GM19324 (cell line): ENCODE data around the gene UBR7.
"Not testable (repeated sequence)": the region's sequence is repeated elsewhere in the genome, so short reads cannot be mapped to it uniquely, and the experiment has no call there.

Experiments used
- ATAC-seq: cut with Tn5 transposase; IDR thresholded peaks from one replicate; pipeline ENCODE4 v1.9.1; 2021; ENCODE audit warnings: mild to moderate bottlenecking, moderate library complexity; ENCODE audit not compliant: unreplicated experiment, low FRiP score

The UBR7 gene

DNA sequence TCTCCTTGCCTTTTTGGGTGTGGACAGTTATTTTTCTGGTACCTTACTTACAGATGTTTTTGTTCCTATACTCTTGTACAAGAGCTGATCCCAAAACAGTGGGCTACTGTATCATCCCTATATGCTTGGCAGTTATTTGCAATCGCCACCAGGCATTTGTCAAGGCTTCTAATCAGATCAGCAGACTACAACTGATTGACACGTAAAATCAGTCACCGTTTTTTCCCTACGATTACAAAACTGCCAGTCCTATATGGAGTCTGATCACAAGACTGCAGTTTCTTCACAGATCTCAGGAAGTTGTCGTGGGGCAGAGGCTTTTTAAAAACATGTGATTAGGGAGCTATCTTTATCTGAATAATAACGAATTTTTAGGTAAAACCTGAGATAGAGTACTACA is 20.6 kb upstream of the UBR7 start:
- ATAC-seq = no peak

DNA sequence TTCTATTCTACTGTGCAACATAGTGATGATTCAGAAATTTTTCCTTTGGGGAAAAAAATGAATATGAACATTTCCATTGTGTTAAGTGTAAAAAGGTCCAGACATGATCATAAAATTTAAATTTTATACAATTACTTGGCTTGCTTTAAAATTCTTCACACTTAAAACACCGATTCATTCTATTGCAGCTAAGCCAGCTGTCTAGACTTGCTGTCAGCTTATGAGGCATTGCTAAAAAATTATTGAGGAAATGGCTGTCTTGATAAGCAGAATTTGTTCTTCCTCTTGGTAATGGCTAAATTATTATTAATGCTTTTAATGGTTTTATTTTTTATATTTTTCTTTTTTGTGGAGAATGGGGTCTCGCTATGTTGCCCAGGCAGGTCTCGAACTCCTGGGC is 20.1 kb upstream of the UBR7 start:
- no peak for ATAC-seq

DNA sequence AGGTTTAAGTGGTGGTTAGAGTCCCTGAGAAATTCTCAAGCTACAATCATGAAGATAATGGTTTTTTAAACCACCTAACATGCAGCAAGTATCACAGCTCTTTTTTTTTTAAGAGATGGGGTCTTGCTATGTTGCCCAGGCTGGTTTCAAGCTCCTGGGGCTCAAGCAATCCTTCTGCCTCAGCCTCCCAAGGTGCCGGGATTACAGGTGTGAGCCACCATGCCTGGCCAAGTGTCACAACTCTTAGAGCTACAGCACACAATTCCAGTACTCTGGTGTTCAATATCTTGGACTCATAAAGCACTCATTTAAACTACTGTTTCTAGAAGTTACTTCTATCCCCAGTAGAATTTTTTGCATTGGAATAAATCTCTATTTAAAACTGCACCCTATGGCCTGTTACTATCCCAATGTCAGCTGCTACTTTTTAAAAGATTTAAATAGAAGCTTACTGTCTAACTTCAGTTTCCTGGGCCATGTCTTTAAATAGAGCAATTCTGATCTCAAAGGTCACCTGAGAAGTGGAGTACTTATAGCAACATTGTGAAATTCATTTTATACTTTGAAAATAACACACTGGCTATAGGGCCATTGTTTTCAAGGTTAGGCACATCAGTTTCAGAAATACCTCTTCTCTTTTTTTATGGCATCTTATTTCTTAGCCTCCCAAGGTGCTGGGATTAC is 11.6 kb upstream of the UBR7 start:
- no peak for ATAC-seq

DNA sequence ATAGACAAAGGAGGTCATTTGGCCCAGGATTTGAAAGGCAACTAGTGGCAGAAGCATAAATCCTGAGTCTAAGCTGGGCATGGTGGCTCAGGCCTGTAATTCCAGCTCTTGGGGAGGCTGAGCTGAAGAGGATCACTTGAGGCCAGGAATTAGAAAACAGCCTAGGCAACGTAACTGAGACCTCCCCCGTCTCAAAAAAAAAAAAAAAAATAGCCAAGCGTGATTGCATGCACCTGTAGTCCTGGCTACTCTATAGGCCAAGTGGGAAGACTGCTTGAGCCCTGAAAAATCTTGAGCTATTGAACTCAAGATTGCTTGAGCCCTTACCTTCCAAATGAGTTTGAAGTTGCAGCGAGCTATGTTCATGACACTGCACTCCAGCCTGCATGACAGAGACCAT is 8.0 kb upstream of the UBR7 start:
- no peak for ATAC-seq

DNA sequence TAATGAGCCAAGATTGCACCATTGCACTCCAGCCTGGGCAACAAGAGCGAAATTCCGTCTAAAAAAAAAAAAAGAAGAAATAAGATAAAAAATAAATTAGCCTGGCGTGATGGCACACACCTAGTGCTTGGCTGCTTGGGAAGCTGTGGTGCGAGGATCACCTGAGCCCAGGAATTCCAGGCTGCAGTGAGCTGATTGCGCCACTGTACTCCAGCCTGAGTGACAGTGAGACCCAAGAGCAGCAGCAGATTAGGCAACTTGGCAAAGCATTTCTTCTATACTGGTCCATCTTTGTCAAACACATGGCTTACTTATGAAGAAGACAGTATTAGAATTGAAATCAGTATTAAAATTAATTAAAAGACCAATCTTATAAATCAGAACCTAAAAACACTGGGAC is 6.5 kb upstream of the UBR7 start:
- no peak for ATAC-seq

DNA sequence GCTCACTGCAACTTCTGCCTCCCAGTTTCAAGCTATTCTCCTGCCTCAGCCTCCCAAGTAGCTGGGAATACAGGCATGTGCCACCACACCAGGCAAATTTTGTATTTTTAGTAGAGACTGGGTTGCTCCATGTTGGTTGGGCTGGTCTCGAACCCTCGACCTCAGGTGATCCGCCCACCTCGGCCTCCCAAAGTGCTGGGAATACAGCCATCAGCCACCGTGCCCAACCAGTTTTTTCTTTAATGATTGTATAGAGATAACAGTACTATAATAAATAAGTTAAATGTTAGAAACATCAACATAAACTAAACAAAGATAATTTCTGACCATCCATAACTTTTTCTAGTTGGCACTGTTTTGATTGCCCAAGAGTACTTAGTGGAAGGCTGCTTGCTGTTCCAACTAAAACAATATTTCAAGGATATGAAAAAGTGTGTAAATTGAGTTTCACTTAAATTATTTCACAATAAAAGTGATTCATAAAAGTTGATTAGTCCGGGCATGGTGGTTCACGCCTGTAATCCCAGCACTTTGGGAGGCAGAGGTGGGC is 5.8 kb upstream of the UBR7 start:
- no peak for ATAC-seq

DNA sequence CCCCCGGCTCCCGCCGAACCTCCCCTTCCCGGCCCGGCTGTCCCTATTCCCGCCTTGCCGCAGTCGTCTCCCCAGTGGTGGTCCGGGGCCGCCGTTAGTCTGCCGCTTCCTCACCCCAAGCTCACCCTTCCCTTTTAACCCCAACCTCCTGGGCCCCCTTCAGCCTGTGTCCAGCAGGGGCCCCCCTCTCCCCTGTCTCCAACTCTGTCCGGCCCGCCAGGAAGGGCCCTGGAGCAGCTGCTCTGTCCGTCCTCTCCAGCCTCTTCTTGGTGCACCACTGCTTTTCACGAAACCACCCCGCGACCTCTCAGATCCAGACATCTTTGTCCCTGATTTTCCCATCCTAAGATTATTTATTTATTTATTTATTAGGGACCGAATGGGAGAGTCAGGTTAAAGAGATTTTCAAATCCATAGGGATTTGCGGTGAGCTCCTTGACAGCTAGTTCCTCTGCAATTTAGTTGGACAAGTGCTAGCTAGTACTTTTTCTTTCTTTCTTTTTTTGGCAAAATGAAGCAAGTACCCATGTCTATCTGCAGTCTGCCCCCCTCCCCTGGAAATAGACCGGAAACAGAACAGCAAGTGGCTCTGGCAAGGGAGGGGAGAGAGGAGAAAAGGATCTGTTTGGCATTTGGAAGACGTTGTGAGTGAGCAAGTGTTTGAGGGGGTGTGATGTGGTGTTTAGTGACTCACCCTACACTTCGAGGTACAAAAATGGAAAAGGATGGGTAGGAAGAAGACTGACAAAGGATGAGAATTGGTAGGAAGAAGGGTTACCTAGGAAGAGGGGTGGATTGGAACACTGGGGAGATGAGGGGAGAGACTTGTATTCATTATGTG is 632 bp downstream of the UBR7 start:
- ATAC-seq = peak; percentile 37

DNA sequence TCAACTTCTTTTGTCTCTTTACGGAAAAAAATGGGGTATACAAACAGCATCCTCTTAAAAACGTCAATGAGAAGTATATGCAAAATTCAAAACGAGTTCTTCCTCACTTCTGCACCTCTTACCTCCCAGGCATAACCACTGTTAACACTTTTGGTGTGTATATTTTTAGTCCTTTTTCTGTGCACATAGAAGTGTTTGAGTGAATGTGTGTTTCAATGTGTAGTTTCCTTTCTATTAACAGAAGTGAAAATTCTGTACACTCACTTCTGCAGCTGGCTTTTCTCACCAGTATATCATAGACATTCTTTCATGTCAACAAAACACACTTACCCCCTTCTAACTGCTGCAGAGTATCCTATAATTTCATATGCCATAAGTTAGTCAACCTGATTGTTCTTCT is 5.4 kb downstream of the UBR7 start:
- peak; percentile 61 for ATAC-seq

DNA sequence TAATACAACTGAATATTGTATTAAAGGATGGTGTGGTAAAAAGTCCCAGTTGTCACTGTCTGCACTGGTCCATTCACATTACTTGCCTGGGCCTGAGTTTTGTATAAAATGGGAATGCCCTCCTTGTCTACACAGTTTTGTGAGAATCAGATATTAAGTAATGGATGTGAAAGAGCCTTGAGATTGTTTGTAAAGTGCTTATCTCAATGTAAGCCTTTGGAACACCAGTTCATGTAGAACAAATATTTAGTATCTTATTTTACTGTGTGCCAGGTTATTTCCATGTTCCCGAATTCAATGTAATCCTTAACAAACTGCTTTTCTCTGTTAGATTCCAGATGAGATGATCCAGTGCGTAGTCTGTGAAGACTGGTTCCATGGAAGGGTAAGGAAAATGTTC is 7.5 kb downstream of the UBR7 start:
- ATAC-seq = no peak

DNA sequence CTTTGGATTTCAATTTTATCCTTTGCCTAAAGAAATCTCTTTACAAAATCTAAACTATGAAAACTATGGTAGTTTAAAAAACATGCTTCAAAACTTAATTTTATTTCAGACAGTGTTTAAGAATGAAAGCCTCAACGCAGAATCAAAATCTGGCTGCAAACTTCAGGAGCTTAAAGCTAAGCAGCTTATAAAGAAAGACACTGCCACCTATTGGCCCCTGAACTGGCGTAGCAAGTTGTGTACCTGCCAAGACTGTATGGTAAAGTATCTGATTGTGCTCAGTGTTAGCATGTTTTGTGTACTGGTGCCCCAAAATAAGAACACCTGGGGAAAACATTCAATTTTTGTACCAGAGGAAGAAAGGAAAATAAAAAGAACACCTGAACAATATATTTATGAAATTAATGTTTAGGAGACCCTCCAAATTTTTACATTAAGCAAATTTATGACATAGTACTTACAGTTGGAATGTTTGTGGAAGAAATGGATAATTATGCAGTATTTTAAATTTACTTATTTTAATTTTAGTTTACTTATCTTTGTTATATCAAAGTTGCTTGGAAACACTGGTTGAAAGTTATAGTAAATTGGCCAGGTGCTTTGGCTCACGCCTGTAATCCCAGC is 12.2 kb downstream of the UBR7 start:
- ATAC-seq = no peak

DNA sequence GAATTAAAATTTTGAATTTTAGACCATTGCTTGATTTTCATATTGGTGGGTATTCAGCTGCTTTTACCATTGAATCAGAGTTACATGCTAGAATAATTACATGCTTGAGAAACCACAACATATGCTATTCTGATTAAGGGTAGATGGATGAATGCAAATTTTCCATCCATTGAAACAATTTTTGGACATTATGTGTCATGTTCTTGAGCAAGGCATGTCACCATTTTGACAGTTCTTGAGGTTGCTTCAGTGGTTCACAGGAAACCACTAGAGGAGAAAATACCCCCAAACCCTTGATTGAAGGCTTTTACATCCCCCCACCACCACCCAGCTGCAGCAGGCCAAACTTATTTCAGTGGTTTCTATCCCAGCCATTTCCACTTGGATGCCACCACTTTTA is 13.5 kb downstream of the UBR7 start:
- ATAC-seq = no peak

DNA sequence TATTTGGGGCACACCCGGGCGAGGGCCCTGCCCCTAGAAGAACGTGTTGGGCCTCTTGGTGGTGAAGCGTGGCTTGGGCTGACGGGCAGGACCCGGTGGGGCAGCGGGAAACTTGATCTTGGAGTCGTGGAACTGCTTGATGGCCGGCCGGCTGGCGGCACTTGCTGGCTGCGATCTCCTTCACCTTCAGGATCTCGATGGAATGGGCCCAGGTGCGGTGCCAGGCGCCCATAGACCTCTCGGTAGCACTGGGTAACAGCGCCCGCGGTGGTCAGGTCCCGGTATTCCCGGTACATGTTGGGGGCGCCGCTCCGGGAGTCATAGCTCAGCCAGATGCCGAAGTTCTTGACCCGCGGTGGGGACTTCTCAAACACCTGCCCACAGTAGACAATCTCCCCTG is 16.5 kb downstream of the UBR7 start:
- no peak for ATAC-seq

DNA sequence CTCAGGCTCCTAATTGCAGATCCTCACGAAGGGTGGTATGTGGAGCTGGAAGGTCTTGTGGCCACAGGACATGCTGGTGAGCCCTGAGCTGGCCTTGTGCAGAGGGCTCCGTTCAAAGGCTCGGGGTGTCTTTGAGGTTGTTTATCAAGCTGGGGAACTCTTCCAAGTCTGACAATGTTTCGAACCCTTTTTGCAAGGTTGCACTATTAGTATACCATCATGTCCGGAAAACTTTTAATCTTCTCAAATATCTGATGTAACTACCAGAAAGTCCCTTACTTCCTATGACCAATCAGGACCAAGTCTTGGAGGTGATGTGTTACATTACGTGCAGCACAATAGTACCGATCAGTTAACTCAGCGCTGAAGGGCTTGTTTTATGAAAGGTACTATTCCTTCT is 21.5 kb downstream of the UBR7 start:
- no peak for ATAC-seq

DNA sequence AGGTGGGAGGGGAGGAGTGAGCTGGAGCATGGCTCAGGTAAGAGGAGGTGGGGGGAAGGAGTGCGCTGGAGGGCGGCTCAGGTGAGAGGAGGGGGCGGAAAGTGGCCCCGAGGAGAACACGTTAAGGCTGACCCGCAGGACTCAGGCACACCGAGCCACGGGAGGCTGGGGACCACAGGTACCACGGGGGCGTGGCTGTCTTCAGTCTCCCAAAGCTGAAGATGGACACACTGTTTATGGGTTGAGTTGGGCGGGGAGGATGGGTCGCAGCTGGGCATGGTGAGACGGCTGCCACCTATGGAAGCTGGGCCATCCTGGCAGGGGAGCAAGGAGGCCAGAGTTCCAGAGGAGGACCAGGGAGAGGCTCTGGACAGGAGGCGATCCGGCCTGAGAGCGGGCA is 23.5 kb downstream of the UBR7 start:
- ATAC-seq = no peak

DNA sequence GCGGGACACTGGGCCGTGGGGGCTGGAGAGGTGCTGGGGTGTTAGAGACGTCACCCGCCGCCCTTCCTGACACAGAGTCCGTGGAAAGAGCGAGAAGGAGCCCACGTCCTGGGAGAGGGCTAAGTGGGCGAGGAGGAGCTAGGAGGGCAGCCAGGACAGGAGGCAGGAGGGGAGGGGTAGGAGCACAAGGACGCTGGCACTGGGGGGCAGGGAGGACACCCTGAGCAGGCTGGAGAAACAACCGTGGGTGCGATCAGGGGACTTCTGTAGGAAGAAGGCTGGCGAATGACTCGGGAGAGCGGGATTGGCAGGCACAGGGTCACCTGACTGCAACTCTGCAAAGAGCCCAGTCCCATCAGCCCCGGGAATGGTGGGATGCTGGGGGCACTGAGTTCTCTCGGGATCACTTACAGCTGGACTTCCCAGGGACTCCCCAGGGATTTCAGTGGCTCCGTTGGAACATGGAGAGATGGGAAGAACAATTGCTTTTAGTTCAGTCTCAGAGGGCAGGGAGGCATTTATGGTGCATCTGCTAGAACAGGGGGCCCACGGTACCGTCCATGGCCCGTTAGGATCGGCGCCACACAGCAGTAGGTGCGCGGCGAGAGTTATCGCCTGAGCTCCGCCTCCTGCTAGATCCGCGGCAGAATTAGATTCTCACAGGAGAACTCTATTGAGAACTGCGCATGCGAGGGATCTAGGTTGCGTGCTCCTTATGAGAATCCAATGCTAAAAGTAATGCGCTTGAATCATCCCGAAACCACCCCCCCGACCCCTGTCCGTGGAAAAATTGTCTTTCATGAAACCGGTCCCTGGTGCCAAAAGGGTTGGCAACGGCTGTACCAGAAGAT is 24.3 kb downstream of the UBR7 start:
- ATAC-seq = no peak

DNA sequence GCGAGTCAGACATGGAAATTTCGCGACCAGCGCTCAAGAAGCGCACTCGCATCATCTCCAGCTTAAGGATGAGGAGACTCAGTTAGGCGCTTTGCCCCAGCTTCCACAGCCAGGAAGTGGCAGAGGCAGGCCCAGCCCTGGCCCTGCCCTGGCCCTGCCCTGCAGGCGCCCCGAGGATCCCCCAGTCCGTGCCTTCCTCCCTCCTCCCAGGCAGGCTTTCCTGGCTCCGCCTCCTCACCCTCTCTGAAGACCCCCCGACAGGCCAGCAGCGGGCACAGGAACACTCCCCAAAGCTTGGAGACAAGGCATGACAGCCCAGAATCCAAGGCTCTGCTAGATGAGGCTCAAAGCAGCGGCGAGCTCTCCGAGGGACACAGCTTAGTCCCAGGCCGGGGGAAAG is 25.1 kb downstream of the UBR7 start:
- ATAC-seq = no peak

DNA sequence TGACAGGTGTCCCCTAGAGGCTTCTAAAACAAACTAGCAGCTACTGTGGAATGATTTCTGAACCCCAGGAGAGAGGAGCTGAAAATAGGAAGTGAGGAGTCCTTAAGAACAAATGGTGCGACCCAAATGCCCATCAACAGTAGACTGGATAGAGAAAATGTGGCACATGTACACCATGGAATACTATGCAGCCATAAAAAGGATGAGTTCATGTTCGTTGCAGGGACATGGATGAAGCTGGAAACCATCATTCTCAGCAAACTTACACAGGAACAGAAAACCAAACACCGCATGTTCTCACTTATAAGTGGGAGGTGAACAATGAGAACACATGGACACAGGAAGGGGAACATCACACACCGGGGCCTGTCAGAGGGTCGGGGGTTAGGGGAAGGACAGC is 26.0 kb downstream of the UBR7 start:
- not testable (repeated sequence) for ATAC-seq

DNA sequence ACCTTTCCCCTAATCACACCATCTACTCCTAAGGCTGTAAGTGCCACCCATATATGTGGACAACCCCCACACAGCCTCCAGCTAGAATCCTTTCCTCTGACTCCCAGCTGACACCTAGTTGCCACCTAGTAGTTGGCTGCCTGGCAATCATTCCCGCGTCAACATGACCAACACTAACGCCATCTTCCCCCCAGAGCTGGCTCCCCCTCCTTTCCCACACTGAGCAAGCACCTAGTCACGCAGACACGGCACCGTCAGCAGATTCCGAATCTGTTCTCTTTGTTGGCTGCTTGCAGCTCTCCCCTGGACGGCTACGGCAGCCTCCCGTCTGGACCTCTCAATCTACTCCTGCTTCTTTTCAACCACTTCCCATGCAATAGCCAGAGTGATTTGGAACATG is 27.7 kb downstream of the UBR7 start:
- ATAC-seq = no peak

DNA sequence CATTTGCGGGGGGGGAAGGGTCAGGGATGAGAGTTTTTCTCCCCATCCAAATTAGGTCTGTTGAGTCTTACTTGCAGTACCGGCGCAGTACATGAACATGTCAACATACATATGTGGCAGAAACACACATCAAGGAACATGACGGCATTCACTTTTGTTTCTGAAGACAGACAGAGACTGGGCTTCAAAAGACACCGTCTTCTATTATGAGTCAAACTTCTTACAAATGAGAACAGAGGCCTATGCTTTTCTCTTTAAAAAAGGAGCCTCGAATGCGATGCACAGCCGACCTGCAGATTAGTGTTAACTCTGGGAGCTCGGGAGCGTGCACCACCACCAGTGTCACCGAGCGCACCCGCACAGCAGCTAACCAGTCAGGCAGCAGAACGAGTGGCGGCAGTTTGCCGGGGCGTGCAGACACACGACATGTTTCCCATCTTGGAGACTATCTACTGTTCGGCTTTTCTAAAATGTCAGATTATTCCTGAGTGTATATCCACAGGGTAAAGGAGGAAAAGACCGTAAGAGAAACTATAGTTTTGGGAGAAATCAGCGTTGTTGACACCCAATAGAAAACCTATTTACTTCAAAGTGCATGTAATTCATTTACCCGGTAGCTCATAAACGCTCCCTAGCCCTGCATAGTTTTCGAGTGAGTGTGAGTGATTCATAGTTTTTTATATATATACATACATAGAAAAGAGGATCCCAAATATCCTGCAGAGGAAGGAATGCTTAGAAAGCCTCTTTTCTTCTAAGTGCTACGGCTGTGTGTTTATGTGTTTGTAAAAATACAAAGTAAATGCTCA is 33.0 kb downstream of the UBR7 start:
- no peak for ATAC-seq

DNA sequence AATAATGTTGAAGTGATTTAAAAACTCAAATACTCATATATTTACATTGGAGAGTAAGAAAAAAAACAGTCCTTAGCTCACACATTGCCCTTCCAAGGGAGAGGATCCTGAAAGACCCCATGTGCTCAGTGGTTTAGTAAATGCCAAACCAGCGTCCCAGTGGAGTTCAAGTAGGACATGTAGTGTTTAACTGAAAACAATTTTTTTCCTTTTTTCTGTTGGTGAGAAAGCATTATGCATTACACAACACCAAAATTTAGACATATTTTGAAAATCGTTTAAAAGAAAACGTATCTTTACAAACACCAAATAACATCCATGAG is 33.6 kb downstream of the UBR7 start:
- no peak for ATAC-seq
